ENCODE results near the gene DLST.

DLST gene

DNA sequence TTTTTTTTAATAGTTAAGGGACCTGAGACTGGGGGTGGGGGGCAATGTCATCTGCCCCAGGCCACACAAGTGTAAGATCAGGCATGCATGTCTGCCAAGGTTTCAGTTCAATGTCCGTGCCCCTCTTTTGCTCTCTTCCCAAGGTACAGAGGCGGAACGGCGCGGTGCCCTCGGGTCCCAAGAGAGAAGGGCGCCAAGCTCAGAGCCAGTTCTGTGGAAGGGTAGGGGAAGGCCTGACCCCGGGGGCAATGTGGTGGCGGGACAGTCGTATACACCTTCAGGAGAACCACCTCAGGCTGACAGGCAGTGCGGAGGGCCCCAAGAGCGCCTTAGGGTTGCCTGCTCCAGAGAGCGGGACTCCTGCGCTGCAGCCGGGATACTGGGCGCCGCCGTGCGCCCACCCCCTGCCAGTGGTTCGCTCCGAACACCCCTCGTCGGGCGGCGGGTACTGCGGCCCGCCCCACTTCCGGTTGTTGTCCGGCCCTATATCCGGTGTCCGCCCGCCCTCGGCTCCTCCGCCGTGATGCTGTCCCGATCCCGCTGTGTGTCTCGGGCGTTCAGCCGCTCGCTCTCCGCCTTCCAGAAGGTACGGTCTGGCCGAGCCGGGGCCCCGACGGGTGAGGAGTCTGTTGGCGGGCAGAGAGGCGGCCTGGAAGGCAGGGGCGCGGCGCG is at the start of gene DLST:
Gene DLST, plus strand, starts transcription at position 486 of the 672 bp plus-strand sequence. Its CDS starts 38 bp downstream, at position 524.
- DNase-seq: peak; percentile 79

DNA sequence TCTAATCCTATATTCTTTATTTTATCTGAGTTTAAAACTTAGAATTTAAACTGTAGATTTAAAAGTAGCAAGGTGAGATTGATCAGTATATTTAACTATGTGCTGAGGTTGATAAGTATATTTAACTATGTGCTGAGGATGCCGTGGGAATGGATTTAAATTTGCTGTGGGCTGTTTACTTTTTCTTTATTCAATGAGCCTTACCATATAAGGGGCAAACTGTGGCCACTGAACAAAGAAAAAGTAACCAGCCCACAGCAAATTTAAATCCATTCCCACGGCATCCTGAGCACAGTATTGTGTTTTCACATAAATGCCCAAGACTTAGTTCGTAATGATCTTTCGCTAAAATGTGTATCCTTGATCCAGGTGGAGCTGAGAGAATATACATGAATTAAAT is 48.9 kb upstream of the DLST start:
- DNase-seq: no peak

DNA sequence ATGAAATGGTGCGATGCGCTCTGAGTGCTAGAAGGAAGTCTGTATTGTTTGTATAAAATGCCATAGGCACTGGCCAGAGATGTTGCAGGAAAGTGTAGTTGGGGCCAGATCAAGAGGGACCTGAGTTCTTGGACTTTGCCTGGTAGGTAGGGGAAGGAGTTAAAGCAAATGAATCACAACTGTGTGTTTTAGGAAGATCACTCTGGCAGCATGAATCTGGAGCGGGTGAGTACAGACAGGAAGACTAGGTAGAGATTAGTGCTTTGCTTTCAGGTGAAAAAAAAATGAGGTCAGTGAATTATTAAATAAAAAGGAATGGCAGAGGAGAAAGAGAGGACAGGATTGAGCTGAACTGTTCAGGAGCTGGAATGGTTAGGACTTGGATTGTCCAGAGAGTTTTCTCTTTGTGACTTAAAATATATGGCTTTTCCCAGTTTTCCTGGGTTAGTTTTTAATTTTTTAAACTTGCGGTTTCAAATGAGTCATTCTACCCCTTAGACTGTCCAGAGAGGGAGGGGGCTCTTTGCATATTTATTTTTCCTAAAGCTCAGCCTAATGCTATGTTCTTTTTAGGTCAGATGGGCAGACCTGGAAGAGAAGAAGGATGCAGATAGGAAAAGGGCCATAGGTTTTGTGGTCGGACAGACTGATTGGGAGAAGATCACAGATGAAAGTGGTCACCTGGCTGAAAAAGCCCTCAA is 46.9 kb upstream of the DLST start:
- DNase-seq: no peak

DNA sequence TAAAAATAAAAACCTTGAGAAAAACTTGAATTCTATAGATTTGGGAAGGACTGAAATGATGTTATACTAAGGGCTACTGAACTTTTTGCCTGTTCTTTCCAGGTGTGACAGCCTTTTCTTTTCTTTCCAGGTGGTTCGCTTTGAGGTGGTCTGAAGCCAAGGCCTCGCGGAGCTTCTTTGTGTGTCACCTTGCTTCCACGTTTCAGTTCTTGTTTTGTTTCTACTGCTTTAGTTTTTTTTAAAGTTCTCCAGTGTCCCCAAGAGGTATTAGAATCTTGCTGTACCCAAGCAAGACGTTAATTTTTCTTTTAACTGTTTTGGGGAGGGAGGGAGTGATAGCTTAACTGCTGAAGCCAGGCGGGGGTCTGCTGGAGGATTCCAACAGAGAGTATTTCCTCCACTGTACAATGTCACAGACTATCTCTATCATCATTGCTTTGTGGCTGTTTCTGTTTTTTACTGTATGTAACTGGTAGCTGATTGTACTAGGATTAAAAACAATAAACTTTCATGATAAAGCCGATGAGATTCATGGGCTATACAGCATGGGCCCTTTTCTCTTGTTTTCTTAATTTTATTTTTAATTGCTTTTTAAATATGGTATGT is 46.0 kb upstream of the DLST start:
- no peak for DNase-seq

DNA sequence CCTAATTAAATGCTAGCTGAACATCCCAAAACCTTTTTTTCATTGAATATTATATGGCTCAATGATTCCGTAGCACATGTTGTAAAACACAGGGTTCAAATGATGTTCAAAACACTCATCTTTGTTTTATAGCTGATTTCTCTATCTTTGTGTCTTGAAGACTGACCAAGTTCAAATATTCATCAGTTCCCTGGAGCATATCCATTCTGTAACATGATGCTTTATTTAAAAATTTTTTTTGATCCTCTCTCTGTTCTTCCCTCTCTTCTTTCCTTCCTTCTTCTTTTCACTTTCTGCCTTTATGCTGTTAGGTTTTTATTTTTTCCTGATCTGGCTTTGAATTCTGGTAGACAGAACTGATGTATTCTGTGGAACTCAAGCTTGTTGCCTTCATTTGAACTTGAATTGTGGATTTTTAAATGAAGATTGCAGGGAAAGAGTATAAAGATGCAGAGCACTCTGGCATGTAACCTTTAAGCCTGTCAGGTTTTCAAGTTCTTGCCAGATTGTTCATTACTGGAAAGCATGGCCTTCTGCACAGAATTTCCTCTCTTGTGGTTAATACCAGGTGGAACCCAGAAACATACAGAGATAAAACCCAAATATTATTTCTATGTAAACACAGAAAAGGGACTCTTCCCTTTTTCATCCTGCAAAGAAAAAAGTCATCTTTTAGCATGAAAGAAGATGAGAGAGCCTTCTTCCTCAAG is 45.3 kb upstream of the DLST start:
- DNase-seq: no peak

DNA sequence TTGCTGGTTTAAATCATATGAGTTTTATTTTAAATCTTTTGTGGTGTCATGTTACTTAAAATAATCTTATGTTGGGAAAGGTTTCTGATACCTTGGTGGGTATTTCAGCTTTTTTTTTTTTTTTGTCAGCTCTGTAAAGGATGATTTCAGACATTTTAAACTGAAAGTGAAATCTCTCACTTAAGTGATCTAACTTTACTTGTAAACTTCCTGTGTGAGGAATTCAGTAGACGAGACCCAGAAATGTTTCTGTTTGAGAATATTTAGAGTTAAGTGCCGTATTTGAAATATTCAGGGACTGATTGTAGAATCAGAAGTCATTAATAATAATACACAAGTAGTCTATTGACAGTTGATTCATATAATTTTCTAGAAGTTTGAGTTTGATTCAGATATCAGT is 43.5 kb upstream of the DLST start:
- DNase-seq: no peak

DNA sequence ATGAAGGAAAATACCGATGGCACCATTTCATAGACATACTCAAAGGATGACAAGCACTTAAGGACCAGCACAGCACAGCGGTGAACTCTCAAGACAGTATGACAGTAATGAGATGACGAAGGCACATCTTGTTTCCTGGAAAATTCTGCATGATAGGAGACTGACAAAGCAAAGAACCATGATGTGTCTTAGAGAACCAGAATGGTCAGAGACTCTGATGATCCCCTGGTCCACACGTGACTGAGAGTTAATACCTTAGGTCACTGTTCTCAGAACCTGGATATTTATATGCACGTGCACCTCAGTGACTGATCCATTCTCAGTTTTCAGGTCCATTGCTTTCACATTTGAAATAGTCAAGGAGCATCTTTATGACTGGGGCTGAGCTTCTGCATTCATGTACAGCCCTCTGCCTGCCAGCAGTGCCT is 41.1 kb upstream of the DLST start:
- DNase-seq: no peak

DNA sequence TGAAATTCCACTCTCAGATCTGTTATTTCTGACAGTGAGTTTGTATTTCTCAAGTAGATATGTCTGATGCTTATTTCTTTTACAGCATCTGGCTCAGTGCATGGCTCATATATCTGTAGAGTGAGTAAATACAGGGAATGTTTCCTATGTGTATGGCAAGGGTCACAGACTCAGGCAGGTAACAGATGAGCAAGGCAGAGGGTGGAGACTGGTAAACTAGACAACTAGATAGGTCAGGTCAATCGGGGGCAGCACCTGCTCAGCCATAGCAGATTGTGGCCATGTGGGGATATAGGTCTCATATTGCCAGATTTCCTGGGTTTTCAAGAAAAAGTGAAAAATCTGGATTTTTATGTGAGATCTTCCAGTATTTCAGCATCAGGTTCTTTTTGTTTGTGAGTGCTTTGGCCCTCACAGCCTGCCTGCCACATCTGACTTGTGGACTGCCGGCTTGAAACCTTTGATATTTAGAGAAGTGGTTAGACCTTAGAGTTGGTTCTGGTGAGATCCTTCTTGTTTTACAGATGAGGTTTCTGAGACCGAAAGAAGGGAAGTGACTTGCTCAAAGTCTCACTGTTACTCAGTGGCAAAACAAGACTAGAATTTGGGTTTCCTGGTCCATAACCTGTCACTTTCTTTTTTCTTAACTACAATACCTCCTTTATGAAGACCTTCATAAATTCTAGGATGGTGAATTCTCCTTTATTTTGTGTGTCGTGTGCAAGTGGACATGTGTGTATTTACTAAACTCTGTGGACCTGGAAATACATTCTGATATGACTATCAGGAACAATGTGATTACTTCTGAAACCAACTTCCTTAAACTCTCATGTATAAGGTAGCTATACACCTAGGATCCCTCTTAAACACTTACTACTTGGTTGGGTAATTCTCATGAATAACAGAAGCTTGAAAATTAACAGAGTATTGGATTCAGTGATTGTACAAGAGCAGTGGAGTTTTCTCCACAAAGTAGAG is 40.2 kb upstream of the DLST start:
- DNase-seq: no peak

DNA sequence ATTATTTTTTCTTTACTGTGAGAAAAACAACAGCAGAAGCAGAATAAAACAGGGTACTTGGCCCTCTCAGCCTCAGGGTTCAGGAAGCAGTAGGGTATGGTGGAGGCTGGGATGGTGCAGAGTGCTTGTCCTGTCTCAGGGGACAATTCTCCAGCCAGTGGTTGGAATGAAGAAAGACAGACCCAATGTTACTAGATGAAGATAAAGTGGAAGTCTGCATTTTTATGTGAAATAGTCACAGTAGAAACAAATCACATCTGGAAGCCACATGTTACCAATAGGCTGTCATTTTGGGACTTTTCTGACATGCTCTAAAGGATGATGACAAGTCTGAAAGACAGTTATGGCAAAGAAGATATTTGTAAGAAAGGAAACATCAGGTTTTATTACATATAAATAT is 38.1 kb upstream of the DLST start:
- no peak for DNase-seq

DNA sequence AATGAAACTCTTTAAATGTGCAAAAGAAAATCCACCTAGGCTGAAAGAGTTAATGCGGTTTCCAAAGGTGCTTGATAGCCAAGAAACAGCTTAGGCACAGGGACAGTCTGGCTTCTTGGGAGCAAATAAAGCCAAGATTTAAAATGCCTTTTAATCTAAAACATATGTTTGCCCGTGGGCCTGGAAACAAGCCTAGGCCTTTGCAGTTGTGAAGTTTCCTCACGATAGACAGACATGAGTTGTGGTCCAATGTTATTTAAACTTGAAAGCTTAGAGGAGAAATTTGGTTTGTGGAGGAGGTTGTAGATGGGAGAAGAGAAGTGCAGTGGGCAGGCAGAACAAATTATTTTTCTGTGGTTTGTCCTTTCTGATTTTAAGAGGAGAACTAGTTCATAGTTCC is 35.5 kb upstream of the DLST start:
- DNase-seq: no peak

DNA sequence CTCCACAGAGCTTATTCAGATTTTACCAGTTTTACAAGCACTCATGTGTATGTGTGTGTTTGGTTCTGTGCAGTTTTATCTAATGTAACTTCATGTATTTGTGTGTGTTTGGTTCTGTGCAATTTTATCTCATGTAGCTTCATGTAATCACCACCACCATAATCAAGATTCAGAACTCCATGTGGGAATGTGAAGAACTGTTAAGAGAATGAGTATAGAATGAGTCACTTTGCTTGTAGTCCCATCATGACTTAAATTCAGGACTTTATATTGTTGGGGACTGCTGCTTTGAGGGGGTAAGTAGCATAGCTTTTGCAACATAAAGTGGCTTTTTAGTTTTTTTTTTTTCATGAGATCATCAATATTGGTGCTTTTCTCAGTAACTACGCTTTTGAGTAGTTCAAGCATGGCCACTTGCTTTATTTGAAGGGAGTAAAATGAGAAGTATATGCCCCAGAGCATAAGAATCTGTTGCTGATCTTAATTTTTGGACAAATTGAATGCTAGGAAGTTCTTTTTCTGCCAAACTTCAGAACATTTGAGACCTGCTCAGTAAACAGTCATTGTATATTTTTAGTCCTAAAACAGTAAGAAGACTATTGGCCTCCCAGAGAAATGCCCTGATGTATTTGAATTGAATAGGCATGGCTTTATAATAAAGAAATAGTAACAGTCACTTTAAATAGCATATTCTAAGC is 34.6 kb upstream of the DLST start:
- DNase-seq: no peak

DNA sequence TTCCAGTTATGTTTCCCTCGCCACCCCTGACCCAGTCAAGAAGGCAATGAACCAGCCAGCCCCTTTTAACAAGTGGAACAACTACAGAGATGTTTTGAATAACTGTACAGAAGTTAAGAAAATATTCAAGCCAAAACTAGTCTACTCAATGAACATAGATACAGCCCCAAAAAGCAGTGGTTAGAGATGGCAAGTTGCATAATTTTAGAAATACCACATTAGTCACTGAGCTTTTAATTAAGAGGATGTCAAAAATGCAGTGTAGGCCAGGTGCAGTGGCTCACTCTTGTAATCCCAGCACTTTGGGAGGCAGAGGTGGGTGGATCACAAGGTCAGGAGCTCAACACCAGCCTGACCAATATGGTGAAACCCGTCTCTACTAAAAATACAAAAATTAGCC is 32.9 kb upstream of the DLST start:
- DNase-seq: no peak

DNA sequence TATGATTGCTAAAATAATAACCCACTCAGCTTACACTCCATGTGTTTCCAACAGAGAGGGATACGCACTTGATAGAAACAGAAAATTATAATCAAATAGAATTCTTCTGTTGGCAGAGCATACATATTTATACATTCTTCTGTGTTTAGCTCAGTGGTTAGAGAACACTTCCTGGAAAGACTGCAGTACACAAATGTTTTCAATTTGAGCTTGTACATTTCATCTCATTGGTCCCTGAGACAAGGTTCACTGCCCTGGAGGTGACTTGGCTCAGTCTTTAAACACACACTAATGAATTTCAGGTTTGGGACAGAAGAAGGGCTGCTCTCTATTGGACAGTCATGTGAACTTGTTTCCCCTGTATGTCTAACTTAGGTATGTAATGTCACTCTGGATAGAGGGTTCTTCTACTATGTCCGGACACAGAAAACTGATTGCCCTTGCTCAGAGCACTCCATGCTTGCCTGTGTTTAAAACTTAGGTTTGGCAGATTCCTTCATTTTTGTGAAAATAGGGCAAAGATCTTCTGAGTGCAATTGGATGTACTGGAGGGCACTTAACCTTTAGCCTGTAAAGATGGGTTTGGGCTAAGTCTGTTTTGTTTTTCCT is 28.7 kb upstream of the DLST start:
- DNase-seq: no peak

DNA sequence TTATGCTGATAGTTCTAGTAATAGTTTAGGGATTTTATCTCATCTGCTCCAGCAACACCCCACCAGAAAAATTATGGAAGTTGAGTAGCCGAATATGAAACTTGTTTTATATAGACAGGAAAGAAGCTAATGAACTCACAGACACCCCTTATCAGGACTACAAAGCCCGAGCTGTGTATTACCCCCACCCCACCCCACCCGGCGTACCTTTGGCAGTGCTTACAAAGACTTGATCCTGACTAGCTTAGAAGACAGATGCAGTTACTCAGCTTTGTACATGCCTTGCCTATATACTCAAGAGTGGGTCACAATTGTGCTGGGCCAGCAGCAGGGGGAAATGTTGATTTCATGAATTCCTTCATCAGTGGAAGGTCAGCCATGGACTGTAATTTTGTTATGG is 28.1 kb upstream of the DLST start:
- no peak for DNase-seq

DNA sequence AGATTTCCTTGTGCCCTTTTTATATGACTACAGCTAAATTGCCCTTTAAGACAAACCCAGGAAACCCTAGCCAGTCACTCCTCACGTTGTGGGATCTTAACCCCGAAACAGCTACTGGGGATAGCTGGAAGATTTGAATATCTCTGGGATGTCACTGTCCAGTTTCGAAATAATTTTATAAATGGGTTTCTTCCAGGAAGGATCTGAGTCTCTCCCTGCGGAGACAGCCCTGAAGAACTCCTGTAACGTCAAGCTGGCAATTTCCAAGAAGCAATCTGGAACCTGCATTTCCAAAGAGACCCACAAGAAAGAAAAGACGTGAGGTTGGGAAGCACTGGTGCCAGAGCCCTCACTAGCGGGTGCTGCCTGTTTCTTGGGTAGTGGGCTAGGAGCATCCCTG is 26.7 kb upstream of the DLST start:
- DNase-seq: no peak

DNA sequence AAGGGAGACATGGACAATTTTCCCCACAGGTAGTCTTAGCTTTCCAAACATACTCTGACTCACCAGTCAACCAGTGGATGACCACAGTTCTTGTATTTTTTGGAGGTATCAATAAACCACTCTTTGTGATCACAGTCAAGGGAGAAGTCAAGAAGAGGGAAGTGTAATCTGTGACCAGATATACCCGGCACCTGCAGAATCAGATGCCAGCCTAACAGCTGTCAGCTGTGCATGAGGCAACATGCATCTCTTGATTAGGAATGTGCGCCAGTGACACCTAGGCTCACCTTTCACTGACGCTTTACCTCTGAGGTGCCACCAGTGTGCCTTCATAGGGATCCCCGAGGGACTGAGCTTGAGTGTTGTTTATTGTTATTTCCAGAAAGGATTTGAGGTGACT is 25.8 kb upstream of the DLST start:
- DNase-seq: no peak

DNA sequence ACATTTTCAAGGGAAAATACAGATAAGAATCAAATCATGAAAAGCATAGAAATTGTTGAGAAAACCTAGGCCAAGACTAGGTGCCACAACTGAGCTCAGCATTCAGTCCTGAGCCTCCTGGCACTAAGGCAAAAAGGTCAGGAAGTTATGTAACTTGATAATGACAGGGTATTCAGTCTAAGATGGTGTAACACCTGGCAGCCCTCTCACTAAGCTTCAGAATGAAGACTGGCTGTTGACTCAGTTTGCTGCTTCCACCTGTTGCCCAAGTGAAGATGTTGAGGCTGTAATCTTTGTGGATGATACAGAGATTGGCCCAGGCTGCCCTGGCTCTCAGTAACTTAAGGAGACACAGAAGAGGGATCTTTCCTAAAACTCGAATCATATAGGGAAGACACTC is 25.4 kb upstream of the DLST start:
- DNase-seq: no peak

DNA sequence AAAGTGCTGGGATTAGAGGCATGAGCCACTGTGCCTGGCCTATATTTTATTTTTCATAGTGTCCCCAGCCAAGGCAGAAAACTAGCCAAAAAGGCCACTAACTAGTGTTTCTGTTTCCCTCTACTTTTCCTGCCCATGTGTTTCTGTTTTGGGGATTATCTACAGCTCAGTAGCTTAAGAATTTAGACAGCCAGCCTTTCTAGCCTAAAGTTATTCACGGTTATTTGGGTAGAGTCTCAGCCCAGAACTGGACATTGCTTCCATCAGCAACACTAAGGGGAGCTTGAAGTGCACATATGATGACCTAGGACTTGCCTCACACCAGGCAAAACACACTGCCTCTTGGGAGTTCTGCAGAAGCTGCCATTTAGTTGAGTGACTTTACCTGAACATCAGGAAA is 23.7 kb upstream of the DLST start:
- no peak for DNase-seq

DNA sequence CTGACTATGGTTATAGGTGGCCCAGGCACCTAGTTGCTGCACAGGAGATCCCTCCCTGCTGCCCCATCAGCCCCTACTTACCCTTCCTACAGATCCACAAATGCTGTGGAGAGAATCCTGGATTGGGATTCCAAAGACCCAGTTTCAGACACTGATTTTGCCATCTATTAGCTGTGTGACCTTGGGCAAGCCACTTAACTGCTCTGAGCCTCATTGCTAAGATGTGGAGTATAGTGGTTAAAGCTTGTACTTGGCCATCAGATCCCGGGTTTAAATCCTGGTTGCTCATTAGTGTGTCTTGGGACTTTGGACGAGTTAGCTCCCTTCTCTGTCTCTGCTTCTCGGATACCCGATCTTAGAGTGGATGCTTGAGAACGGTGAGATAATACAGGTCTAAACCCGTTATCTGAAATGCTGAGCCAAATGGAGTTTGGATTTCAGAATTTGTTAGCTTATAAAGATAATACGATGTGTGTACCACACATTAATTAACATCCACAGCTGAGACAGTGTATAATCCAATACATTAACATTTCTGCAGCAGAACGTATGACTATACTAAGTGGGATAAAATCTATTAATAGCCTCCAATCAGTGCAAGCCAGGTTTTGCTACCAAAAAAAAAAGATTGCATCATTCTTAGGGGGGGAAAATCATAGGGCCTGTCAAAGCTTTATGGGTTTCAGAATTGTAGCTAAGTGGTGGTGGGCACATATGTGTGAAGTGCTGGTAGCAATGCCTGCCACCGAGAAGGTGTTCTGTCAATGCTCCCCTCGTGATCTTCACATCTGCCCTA is 21.8 kb upstream of the DLST start:
- no peak for DNase-seq

DNA sequence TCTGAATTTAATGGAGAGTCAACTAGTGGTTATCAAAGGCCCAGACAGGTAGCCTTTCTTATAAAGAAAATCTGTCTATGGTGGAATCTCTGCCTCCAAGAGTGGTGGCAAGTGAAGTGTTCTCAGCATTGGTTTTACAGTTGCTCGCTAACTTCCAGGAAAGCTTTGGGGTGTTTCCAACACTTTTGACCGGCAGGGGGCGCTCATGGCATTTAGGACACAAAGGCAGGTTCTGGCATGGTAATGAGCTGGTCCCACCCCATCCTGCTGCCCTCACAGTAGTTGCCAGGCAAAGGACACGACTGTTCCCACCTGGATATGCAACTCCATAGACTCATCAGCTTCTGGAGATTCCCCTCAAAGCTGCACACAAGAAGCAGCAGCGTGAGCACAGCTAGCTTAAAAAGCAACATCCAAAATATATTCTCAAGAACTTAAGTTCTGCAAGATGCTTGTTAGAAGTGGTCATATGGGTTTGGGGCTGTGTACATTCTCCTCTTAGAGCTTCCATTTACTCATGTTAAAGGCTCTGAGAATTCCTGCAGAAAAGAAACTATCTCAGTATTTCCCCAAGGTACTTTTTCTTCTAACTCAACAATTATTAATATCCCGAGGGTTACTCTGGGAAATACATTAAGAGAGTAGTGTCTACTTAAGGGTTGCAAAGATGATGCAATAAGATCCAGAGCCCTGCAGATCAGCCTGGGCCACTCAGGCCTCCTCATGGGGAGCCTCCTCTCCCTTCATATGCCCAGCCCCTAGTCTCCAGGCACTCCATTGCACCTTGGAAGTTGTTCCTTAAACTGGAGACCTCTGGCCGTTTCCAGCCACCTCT is 20.6 kb upstream of the DLST start:
- DNase-seq: peak; percentile 76

Data from NCI-H1092 (cell line).